Osteoblast (primary cell): ENCODE results near the gene IL19. TPM values are rescaled to one million over a fixed set of nuclear protein-coding genes. Genes with fewer than 3 reads are reported as not detected.

Source experiments
- DNase-seq: peaks from one replicate; pipeline ENCODE4 v3.0.0; 2011; ENCODE audit warnings: low spot score, mixed read lengths; ENCODE audit not compliant: insufficient read length; ENCODE audit errors: missing footprints
- H2AFZ ChIP-seq: 2 replicates; pipeline ENCODE4 v1.6.0; 2011; ENCODE audit warnings: mild to moderate bottlenecking, low read length
- H3K27ac ChIP-seq: 2 replicates; pipeline ENCODE4 v1.5.1; 2011; ENCODE audit warnings: mild to moderate bottlenecking, low read depth, low read length, moderate library complexity
- H3K27me3 ChIP-seq: 2 replicates; pipeline ENCODE4 v1.6.0; 2012; ENCODE audit warnings: mild to moderate bottlenecking, control low read depth, inconsistent platforms, low read length, moderate library complexity; ENCODE audit not compliant: insufficient read depth
- H3K36me3 ChIP-seq: 2 replicates; pipeline ENCODE4 v1.5.1; 2011; ENCODE audit warnings: mild to moderate bottlenecking, low read length, control low read depth, moderate library complexity; ENCODE audit not compliant: insufficient read depth
- H3K4me1 ChIP-seq: 2 replicates; pipeline ENCODE4 v1.5.1; 2011; ENCODE audit warnings: mild to moderate bottlenecking, low read length, control low read depth, moderate library complexity; ENCODE audit not compliant: insufficient read depth
- H3K4me2 ChIP-seq: 2 replicates; pipeline ENCODE4 v1.6.0; 2011; ENCODE audit warnings: mild to moderate bottlenecking, low read length; ENCODE audit not compliant: insufficient read depth
- H3K4me3 ChIP-seq: fragments of 200-600 bp; sonication (generic); 3 replicates; pipeline ENCODE4 v1.5.1; 2012; ENCODE audit warnings: mild to moderate bottlenecking, low read length, inconsistent platforms; ENCODE audit not compliant: insufficient read depth
- H3K79me2 ChIP-seq: 2 replicates; pipeline ENCODE4 v1.6.0; 2012; ENCODE audit warnings: mild to moderate bottlenecking, low read length, control low read depth, inconsistent platforms; ENCODE audit not compliant: insufficient read depth
- H3K9me3 ChIP-seq: 2 replicates; pipeline ENCODE4 v1.5.1; 2011; ENCODE audit warnings: low read depth, low read length, control low read depth
- H4K20me1 ChIP-seq: 2 replicates; pipeline ENCODE4 v1.6.0; 2012; ENCODE audit warnings: mild to moderate bottlenecking, low read length, control low read depth; ENCODE audit not compliant: insufficient read depth
- total RNA-seq: library from RNA; depleted of rRNA; stranded (reverse); fragments of >200 nt; gene quantifications from 2 replicates; pipeline ENCODE4 v1.2.3, GENCODE V29; 2012
- TF ChIP-seq, protein P1 (sequence below): IDR thresholded peaks from 2 replicates; pipeline ENCODE4 v1.5.1; 2011; ENCODE audit warnings: mild to moderate bottlenecking, low read depth, low read length, moderate library complexity; ENCODE audit errors: extremely low read depth

IL19 gene
- total RNA-seq, 1 donor: not detected

DNA sequence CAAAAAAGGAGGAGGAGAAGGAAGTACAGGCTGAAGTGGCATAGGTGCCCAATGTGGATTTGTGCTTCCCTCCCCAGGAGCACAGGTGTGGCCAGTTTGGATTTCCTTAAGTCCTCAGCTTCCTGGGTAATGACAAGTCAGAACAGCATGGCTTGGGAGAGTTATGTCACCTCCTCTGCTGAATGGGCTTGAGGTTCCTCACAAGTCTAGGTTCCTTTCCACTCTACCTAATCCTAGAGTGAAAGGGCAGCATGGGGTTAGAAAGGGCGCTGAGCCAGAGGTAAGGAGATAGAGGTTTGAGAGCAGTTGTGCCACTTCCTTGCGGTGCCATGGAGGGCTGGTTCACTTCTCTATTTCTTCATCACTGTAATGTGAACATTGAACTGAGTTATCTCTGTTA is 59.3 kb downstream of the IL19 start:
- Histone ChIP-seq H4K20me1 (no peaks in the 10 kb centered on the region), H3K79me2 (no peaks in the 10 kb centered on the region), H3K27ac (no peak overlapping the region), H3K36me3 (no peaks in the 10 kb centered on the region), H2AFZ (no peak overlapping the region), H3K4me1 (no peaks in the 10 kb centered on the region), H3K4me3 (no peak overlapping the region), H3K4me2 (no peak overlapping the region), H3K27me3 (peaks cover 39% of the 10 kb centered on the region), H3K9me3 (no peaks in the 10 kb centered on the region)
- DNase-seq: no peak
- TF ChIP-seq, protein P1, sequence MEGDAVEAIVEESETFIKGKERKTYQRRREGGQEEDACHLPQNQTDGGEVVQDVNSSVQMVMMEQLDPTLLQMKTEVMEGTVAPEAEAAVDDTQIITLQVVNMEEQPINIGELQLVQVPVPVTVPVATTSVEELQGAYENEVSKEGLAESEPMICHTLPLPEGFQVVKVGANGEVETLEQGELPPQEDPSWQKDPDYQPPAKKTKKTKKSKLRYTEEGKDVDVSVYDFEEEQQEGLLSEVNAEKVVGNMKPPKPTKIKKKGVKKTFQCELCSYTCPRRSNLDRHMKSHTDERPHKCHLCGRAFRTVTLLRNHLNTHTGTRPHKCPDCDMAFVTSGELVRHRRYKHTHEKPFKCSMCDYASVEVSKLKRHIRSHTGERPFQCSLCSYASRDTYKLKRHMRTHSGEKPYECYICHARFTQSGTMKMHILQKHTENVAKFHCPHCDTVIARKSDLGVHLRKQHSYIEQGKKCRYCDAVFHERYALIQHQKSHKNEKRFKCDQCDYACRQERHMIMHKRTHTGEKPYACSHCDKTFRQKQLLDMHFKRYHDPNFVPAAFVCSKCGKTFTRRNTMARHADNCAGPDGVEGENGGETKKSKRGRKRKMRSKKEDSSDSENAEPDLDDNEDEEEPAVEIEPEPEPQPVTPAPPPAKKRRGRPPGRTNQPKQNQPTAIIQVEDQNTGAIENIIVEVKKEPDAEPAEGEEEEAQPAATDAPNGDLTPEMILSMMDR: no peak

DNA sequence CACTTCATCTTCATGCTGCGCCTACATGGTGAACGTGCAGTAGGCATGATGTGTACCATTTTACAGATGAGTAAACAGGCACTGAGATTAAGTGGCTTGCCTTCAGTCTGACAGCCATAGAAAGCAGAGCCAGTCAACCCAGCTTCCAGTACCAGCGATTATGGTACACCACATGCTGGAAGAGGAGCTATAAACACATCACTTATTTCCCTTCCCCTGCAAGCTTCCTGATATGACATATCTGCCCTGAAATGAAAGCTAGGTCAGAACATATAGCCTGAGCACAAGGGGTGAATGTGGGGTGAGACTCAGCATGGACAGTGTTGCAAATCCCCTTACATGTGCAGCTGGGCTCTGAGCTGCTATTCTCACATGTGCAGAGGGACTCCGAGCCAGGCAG is 61.1 kb downstream of the IL19 start:
- Histone ChIP-seq H3K36me3 (no peaks in the 10 kb centered on the region), H4K20me1 (no peaks in the 10 kb centered on the region), H3K4me2 (no peak overlapping the region), H3K4me1 (no peaks in the 10 kb centered on the region), H3K27me3 (peaks cover 42% of the 10 kb centered on the region), H3K9me3 (no peaks in the 10 kb centered on the region), H2AFZ (no peak overlapping the region), H3K4me3 (no peak overlapping the region), H3K27ac (no peak overlapping the region), H3K79me2 (no peaks in the 10 kb centered on the region)
- TF ChIP-seq, protein P1: no peak
- no peak for DNase-seq

DNA sequence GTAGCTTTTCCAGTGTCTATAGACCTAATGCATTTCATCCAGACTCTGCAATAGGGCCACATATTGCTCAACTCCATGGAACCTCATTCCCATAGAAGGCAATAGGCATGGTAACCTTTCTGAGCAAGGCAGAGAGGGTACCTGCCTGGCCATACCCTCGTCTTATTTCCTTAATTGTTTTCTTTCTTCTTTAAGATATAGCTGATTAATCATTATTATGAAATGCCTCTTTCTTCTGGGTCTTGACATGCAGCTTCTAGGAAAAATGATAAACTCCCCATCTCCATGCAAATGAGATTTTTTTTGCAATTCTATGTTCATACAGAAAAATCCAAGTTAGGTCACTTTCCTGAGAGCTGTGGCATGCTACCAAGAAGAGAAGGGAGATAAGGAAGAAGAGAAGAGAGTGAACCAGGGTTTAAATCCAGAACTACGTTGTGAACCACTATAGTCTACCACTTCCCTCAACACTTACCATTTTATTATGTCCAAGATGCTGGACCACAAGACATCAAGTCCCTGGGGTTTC is 61.8 kb downstream of the IL19 start:
- Histone ChIP-seq H3K27ac (no peak overlapping the region), H2AFZ (no peak overlapping the region), H3K27me3 (peaks cover 48% of the 10 kb centered on the region), H3K4me2 (no peak overlapping the region), H3K9me3 (no peaks in the 10 kb centered on the region), H3K79me2 (no peaks in the 10 kb centered on the region), H4K20me1 (no peaks in the 10 kb centered on the region), H3K4me1 (no peaks in the 10 kb centered on the region), H3K4me3 (no peak overlapping the region), H3K36me3 (no peaks in the 10 kb centered on the region)
- TF ChIP-seq, protein P1: no peak
- DNase-seq: no peak

DNA sequence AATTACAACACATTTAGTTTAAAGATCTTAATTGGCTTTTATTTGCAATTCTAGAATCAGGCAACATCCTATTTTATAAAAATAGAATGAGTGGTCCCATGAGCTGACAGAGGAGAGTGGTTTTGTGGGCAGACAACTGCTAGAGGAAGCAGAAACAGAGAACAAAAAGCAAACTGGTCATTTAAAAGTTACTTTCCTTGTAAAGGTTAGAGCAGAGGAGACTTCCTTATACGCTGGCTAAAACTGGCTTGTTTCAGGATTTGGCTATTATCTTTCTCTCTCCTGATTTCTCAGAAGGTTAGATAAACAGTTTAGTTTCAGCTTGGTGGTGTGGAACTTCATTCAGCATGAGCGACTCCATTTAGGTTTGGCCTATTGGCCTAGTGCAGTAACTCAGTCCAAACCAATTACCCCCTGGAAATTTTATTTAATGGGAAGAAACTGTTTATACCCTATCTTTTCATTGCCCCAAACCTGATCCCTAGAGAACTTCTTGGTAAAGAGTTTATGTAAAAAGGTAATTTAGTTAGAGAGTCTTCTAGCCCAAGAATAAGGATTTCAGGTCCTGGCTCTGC is 62.6 kb downstream of the IL19 start:
- Histone ChIP-seq H3K4me1 (no peaks in the 10 kb centered on the region), H3K4me2 (no peak overlapping the region), H3K4me3 (no peak overlapping the region), H3K27ac (no peak overlapping the region), H3K9me3 (no peaks in the 10 kb centered on the region), H4K20me1 (no peaks in the 10 kb centered on the region), H2AFZ (no peak overlapping the region), H3K79me2 (no peaks in the 10 kb centered on the region), H3K36me3 (no peaks in the 10 kb centered on the region), H3K27me3 (peaks cover 53% of the 10 kb centered on the region)
- TF ChIP-seq, protein P1: no peak
- no peak for DNase-seq
